Esophagus squamous epithelium (tissue), 4 donors: ENCODE results near the gene SMARCAL1.

Experiments
- CTCF ChIP-seq, 6 experiments: fragments of 450-650 bp in 4 of 6; fragments of 200-600 bp in 2 of 6; sonication (generic) in 2 of 6; IDR thresholded peaks; one replicate each; pipeline ENCODE4 v1.5.1; 2016 to 2019; ENCODE audit warnings: antibody characterized with exemption in 6 of 6, mild to moderate bottlenecking in 4 of 6, moderate library complexity in 4 of 6
- POLR2A ChIP-seq, 4 donors: fragments of 450-650 bp; IDR thresholded peaks; one replicate each; pipeline ENCODE4 v1.6.1; 2017; ENCODE audit warnings: antibody characterized with exemption in 4 of 4, mild to moderate bottlenecking in 4 of 4, moderate library complexity in 3 of 4

- no peak for TF ChIP-seq CTCF (IDR thresholded peaks at IDR 0.05)
- no peak for TF ChIP-seq POLR2A (IDR thresholded peaks at IDR 0.05)
Measured at GRCh38 chr2:216363221-216363620, 49.1 kb upstream of the SMARCAL1 start.
